Left ventricle myocardium inferior (tissue), 1 donor: ENCODE results near the gene SNX1. TPM values are rescaled to one million over a fixed set of nuclear protein-coding genes. Genes with fewer than 3 reads are reported as not detected.

Experiments used
- DNase-seq: peaks from one replicate; pipeline ENCODE4 v3.0.0-alpha.2; 2020
- H3K27ac ChIP-seq: fragments of 200-600 bp; replicated peaks from 2 replicates; pipeline ENCODE4 v1.8.0; 2021
- H3K27me3 ChIP-seq: fragments of 200-600 bp; 2 replicates; pipeline ENCODE4 v1.8.0; 2021; ENCODE audit warnings: low read depth
- H3K36me3 ChIP-seq: fragments of 200-600 bp; 2 replicates; pipeline ENCODE4 v1.8.0; 2021
- H3K4me1 ChIP-seq: fragments of 200-600 bp; 2 replicates; pipeline ENCODE4 v1.8.0; 2021
- H3K4me3 ChIP-seq: fragments of 200-600 bp; 2 replicates; pipeline ENCODE4 v1.8.0; 2021; ENCODE audit warnings: mild to moderate bottlenecking, moderate library complexity
- H3K9me3 ChIP-seq: fragments of 200-600 bp; replicated peaks from 2 replicates; pipeline ENCODE4 v1.8.0; 2021
- CTCF ChIP-seq: fragments of 200-600 bp; IDR thresholded peaks from 2 replicates; pipeline ENCODE4 v1.8.0; 2021; ENCODE audit warnings: antibody characterized with exemption, mild to moderate bottlenecking, borderline replicate concordance
- intact Hi-C: fragments of 100-400 bp; cut with micrococcal nuclease; formaldehyde crosslinking; loops from one replicate; pipeline ENCODE4 v1.11.0; 2022
- total RNA-seq: library from RNA; stranded (reverse); fragmentation: NEBNext Ultra II Directional; extraction: Animal tissue kit (Norgen Biotek cat#: 25700); gene quantifications from one replicate; pipeline ENCODE4 v1.2.1, GENCODE V29; 2021
- donor health status: DM: no; HTN: yes; CAD: no; lungs with severe emphysema.

SNX1 gene
- total RNA-seq, 1 donor from 2014 or later = 72.1 TPM

- peak overlapping the region; percentile 91 for H3K4me3 ChIP-seq
- H3K27ac ChIP-seq = peak overlapping the region; percentile 93
- no peaks in the 10 kb centered on the region for H3K9me3 ChIP-seq
- no peaks in the 10 kb centered on the region for H3K27me3 ChIP-seq
- H3K4me1 ChIP-seq = peaks cover 94% of the 10 kb centered on the region
- no peak for TF ChIP-seq CTCF
- H3K36me3 ChIP-seq = no peaks in the 10 kb centered on the region
- no peak for DNase-seq
- intact Hi-C loops = no loop called here
These were observed 369 bp upstream of the SNX1 start for GRCh38 chr15:64095431-64095794.

- no peak for TF ChIP-seq CTCF
- no peak for DNase-seq
- intact Hi-C loops = no loop called here
- H3K36me3 ChIP-seq = no peaks in the 10 kb centered on the region
- peak overlapping the region; percentile 93 for H3K27ac ChIP-seq
- H3K4me1 ChIP-seq = peaks cover 88% of the 10 kb centered on the region
- H3K9me3 ChIP-seq = no peaks in the 10 kb centered on the region
- H3K4me3 ChIP-seq = peak overlapping the region; percentile 91
- no peaks in the 10 kb centered on the region for H3K27me3 ChIP-seq
These were observed 1.0 kb downstream of the SNX1 start for GRCh38 chr15:64096668-64097384.

- DNase-seq = no peak
- Histone ChIP-seq H3K36me3 (no peaks in the 10 kb centered on the region), H3K27ac (peak overlapping the region; percentile 61), H3K27me3 (no peaks in the 10 kb centered on the region), H3K4me3 (no peak overlapping the region), H3K9me3 (no peaks in the 10 kb centered on the region), H3K4me1 (peaks cover 76% of the 10 kb centered on the region)
- TF ChIP-seq CTCF = no peak
- intact Hi-C loops = no loop called here
These were observed 3.6 kb downstream of the SNX1 start for GRCh38 chr15:64099379-64099778.

- H3K27me3 ChIP-seq = no peaks in the 10 kb centered on the region
- H3K27ac ChIP-seq = peak overlapping the region; percentile 16
- H3K36me3 ChIP-seq = no peaks in the 10 kb centered on the region
- peaks cover 78% of the 10 kb centered on the region for H3K4me1 ChIP-seq
- H3K4me3 ChIP-seq = no peak overlapping the region
- intact Hi-C loops = no loop called here
- no peak for DNase-seq
- H3K9me3 ChIP-seq = no peaks in the 10 kb centered on the region
- TF ChIP-seq CTCF = no peak
These were observed 5.2 kb downstream of the SNX1 start for GRCh38 chr15:64100958-64101357.

- H3K4me1 ChIP-seq = peaks cover 78% of the 10 kb centered on the region
These were observed 6.7 kb downstream of the SNX1 start for GRCh38 chr15:64102497-64102896.

More at GRCh38 chr15:64102497-64102896, 6.7 kb downstream of the SNX1 start:
- intact Hi-C loops = no loop called here
- Histone ChIP-seq H3K4me3 (no peak overlapping the region), H3K27me3 (no peaks in the 10 kb centered on the region), H3K27ac (no peak overlapping the region), H3K36me3 (no peaks in the 10 kb centered on the region), H3K9me3 (no peaks in the 10 kb centered on the region)
- TF ChIP-seq CTCF = no peak
- DNase-seq = no peak
